Activated naive CD4-positive, alpha-beta T cell treated with anti-CD3 and anti-CD28 coated beads, Interleukin-2, amount 50 U/mL, for 16 hours (primary cell): ENCODE data around the gene CD207.
"Not testable (repeated sequence)": the region's sequence is repeated elsewhere in the genome, so short reads cannot be mapped to it uniquely, and the experiment has no call there.

Source experiments
- DNase-seq: peaks from one replicate; pipeline ENCODE4 v3.0.0-alpha.2; 2020

CD207 gene

GRCh38 chr2:70828914-70829824, 6.4 kb downstream of the CD207 start:
- DNase-seq, result no peak

- DNase-seq, result no peak
These were observed 7.5 kb downstream of the CD207 start for GRCh38 chr2:70828115-70828514.

DNA sequence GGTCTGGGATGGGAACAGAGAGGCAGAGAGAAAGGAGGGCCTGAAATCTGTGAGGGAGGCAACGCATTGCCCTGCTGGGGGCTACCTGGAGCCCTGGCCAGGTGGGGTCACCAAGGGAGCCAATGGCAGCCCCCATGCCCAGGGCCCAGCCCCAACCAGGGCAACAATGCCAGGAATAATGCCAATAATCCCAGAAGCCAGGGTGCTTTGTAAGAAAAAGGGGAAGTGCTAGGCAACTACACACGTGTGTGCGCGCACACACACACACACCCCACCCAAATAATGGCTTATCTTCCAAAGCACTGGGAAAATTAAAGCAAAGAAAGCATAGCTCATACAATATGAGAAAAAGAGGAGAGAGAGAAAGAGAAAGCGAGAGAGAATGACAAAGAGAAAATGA, 8.2 kb downstream of the CD207 start:
- DNase-seq, result no peak

DNA sequence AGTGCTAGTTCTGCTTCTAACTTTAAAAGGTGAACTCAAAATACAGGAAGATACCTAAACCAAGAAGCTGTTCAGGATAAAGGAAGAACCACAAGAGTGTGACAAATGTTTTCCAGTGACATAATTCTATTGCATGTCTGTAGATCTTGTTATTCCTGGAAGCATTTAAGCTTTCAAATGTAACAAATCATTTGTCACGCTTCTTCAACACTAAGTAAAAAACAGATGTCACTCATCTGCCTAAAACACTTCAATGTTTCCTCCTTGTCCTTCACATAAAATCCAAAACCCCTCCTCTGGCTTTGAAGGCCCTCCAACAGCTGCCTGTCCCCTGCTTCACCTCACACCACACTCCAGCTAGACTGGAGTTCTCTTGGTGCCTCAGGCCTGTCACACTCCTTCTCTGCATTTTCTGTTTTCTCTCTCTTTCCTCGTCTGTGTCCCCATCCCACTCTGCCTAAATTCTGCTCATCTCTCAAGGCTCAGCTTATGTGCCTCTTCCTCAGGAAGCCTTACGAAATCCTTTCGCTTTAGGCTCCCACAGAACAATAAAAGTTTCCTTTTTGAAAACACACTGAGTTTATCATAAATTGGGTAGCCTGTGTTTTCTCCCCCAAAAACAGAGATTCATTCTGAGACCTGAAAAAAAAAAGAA, 8.8 kb downstream of the CD207 start:
- no peak for DNase-seq

DNA sequence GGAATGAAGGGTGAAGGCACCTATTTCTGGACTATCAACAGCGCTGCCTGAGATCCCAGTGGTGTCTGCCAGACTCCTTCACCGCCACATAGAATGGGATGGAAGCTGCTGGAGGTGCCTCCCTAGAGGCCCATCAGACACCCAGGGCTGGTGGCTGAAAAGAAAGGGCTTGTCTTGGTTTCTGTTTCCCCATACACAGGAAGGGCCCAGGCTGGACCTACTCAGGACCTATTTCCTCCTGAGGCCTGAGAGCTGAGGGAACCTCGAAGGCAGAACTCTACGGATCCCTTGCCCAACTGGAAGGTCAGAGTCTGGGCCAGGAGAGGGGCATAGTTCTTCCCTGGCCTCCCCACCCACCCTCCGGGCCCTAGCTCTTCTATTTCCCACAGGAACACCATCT, 12.4 kb downstream of the CD207 start:
- DNase-seq, result no peak

GRCh38 chr2:70822843-70823242, 12.8 kb downstream of the CD207 start:
- no peak for DNase-seq

DNA sequence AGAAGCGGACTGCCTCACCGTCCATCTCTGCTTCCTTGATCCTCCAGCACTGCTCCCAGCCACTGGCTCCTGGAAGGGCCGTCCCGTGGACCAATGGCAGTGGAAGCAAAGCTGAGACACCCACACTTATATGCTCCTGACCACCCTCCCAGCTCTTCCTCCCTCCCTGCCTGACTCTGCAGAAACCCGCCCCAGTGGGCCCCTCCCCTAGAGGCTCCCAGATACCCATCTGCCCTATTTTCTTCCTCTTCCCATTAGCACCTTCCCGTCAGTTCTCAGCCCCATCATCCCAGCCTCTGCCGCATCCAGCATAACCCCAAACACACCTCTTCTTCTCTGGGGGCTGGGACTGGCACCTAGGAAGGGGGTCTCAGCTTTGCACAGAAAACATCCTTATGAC, 15.1 kb downstream of the CD207 start, which contains the start of gene CLEC4F:
CLEC4F (minus strand) TSS at position 101 of the 400 bp plus-strand sequence; CDS start at position 25, 76 bp downstream.
- no peak for DNase-seq

DNA sequence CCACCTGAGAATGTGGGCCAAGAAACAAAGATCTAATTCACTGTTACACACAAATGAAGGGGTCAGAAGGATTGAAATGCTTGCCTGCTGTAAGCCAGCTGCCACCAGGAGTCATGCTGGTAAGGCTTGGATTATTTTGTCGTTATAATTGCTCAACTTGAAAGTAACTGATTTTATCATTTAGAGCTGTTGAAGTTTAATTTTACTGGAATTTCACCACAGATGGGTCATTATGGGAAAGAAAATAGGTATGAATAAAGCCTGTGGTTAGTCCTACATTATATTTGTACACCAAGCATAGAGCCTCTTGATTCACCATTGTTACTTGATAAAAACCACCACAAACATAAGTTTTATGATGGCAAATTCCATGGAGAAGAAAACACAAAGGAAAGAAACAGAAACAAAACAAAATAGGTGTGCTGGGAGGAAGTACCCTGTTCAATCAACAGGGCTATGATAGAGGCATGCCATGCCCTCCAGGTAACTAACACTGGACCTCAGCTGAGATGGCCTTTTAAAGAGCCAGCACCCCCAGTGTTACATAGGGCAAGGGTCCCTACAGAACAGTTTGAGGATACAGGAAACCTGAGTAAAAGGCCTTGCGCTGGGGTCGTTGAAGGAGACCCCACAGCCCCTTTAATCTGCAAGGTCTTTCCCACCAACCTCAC, 18.2 kb downstream of the CD207 start:
- no peak for DNase-seq

DNA sequence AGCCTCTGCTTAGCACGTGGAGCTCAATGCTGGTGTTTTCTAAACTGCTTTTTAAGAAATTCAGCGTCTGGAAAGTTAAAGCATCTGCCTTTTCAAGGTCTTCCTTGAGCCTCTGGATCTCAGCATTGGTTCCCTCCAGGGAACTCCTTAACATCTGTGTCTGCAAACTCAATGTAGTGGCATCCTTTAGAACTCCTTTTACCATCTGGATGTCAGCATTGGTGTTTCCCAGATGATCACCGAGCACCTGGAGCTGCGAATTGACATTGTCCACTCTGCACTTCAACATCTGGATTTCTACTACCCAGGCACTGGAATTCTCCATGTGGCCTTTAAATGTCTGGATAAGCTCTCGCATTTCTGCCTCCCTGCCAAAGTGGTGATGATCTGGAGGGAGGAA, 18.9 kb downstream of the CD207 start:
- DNase-seq, result no peak

DNA sequence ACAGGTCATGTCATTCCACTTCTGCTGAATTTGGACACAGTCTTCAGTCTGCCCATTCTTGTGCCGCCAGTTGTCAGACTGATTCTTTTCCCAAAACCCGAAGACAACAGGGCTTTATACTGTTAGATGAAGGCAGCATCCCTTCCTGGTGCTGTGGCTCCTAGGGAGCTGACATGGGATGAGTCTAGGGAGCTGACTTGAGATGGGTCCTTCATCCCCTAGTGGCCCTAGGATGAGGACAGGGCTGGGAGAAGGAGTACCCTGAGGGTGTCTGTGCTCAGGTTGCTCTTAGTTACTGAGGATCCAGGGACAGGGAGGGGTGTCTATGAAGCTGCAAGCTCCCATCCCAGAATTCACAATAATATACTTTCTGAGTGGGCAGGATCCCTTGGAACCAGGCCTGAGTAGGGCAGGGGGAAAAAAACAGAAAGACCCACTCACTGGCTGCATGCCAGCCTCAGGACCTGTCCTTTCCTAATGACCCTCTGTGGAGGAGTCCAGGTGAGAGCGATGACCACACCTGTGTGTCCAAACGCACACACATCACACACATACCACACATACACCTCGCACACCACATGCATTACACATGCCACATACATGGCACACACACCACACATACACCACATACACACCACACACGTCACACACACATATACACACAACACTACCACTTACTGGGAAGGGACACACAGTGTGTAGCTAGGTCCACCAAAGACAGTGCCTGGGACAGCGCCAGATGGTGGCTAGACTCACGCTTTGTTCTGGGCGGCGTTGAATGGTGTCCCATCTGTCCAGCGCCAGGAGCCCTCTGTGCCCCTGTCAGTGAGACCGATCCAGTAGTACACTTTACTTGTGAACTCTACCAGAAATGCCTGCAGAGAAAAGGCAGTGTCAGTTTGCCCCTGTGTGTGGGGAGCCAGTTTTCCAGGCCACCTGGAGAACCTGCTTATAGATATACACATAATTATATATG, 26.3 kb downstream of the CD207 start:
- no peak for DNase-seq

GRCh38 chr2:70807828-70808118, 27.8 kb downstream of the CD207 start:
- no peak for DNase-seq

DNA sequence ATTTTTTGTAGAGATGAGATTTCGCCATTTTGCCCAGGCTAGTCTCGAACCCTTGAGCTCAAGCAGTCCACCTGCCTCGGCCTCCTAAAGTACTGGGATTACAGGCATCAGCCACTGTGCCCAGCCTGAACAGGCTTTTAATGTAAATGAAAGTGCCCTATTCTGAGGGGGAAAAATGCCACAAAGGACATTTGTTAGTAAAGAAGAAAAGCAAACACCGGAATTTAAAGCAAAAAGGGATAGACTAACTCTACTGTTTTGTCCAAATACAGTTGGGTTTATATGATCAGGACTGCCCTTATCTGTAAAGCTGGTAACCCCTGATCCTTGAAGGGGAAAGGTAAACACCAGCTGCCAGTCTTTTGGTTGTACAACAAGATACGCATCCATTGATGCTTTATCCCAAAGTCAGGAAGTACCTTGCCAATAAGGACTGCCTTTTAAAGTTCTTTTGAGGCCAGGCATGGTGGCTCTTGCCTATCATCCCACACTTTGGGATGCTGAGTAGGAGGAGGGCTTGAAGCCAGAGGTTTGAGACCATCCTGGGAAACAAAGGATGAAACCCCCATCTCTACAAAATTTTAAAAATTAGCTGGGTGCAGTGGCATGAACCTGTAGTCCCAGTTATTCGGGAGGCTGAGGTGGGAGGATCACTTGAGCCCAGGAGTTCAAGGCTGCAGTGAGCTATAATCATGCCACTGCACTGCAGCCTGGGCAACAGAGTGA, 28.4 kb downstream of the CD207 start:
- DNase-seq, result no peak

GRCh38 chr2:70806620-70807019, 29.0 kb downstream of the CD207 start:
- DNase-seq, result no peak

GRCh38 chr2:70806013-70806412, 29.6 kb downstream of the CD207 start:
- no peak for DNase-seq

DNA sequence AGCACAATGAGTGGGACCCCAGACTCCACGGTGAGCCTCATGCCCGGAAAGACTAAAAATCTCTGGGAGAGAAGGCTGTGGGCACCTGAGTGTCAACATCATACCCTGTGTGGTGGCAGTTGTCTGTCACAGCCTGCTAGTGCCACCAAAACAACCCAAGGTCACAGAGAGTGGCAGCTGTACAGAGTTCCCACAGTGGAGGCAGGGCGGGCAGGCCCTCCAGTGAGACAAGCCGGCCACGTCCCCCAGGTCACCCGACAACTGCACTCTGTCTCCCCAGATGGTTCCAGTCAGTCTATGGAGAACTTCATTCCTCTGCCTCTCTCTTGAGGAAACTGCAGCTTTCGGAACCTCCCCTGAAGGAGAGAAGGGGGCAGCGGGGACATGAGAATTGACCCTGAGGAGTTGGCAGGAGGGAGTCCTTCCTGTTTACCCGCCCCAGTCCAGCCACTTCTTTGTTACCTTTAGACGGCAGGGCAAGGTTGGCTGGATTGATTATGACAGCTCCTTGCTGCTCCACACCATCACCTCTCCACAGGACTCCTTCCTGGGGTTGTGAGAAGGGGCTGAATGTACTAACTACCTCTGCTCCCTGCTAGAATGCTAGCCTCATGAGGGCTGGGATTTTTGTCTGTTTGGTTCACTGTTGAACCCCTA, 33.9 kb downstream of the CD207 start:
- no peak for DNase-seq

DNA sequence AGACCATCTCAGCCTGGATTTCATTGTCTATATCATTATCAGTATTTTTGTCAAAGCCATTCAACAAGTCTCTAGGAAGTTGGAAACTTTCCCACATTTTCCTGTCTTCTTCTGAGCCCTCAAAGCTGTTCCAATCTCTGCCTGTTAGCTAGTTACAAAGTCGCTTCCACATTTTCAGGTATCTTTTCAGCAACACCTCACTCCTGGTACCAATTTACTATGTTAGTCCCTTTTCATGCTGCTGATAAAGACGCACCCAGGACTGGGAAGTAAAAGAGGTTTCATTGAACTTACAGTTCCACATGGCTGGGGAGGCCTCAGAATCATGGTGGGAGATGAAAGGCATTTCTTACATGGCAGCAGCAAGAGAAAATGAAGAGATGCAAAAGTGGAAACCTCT, 35.9 kb downstream of the CD207 start:
- no peak for DNase-seq

GRCh38 chr2:70797996-70798395, 37.6 kb downstream of the CD207 start:
- DNase-seq, result not testable (repeated sequence)

DNA sequence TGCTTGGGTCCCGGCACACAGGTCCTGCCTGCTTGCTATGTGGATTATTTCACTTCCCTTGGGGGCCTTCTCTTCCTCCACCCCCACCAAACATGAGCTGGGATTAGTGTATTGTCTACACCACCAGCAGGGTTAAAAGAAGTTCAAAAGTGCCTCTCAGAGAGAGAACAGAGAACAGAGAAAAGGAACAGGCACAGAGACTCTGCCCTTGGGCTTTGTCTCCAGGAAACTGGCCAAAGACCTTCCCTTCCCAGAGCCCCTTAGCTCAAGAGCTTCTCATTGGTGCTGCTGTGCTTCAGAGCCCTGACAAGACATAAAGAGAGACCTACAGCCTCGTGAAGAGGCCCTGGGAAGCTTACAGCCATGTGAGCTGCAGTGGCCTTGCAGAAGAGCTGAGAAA, 38.1 kb downstream of the CD207 start:
- no peak for DNase-seq

GRCh38 chr2:70796262-70796661, 39.4 kb downstream of the CD207 start:
- DNase-seq, result no peak

DNA sequence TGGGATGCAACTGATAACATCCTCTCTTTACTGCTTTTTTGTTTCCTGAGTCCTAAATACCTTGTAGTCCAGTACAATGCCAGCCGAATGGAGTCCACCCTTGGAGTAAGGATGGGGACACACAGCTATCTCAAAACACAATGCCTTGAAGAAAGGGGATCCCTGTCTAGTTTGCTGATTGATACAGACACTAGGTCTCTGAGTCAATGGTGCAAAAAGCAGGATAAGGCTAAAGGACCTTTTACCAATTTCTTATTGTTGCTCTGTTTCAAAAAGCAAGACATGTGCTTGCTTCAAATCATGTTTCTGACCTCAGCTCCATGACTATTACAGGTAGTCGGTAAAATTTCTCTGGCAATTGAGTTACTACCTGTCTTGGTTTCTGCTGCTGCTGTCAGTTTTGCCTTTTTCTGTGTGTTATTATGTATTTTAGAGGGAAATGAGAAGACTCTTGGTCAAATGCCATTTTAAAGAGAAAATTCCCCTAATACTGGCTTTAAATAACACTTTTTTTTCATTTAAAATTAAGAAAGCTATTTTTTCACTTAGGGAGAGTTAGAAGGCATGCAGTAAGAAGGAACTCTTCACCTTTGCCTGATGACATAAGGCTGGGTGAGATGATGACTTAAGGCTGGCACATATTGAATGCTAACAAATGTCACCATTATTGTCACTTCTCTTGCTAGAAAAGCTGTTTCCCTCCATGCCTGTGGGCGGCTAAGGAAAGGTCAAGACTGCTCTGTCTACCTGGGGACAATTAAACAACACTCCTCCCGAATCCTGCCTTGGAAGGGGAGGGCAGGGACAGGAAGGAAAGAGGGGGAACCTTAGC, 40.2 kb downstream of the CD207 start:
- DNase-seq, result no peak

DNA sequence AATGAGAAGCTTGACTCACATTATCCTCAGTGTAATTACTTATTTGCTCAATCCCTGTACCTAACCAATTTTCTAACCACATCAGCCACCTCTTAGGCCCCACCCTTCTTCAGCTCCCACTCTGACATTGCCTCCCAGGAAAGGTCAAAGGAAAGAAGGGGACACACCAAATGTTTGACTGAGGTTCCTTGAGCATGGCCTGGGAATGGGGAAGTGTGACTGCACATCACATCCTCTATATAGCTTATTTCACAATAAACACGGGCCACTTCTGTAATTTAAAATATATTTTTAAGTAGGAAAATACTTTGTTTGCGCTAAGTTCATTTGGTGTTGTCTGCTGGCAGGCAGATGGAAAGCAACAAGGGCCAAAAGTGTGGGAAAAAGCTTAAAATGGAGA, 42.2 kb downstream of the CD207 start:
- no peak for DNase-seq
